Vagina (tissue), 2 donors: ENCODE data around the gene CRMP1. TPM values are rescaled to one million over a fixed set of nuclear protein-coding genes. Genes with fewer than 3 reads are reported as not detected.
A peak's percentile ranks its signal among the peaks of the same experiment; 100 is the strongest.

Experiments used
- DNase-seq, 2 donors: peaks; one replicate each; pipeline ENCODE4 v3.0.0-alpha.2; 2017; ENCODE audit errors: extremely low spot score in 2 of 2
- H3K27ac ChIP-seq: fragments of 200-600 bp; sonication (generic); one replicate; pipeline ENCODE4 v1.5.1; 2019
- H3K27me3 ChIP-seq: fragments of 200-600 bp; sonication (generic); one replicate; pipeline ENCODE4 v1.5.1; 2019
- H3K36me3 ChIP-seq, 2 donors: fragments of 200-600 bp; sonication (generic); one replicate each; pipeline ENCODE4 v1.5.1; 2017 to 2019
- H3K4me1 ChIP-seq: fragments of 200-600 bp; sonication (generic); one replicate; pipeline ENCODE4 v1.5.1; 2019
- H3K4me3 ChIP-seq, 2 donors: fragments of 200-600 bp; sonication (generic); 1 replicate in 1 of 2; 2 replicates in 1 of 2; pipeline ENCODE4 v1.5.1; 2016 to 2019
- H3K9me3 ChIP-seq: fragments of 200-600 bp; sonication (generic); one replicate; pipeline ENCODE4 v1.5.1; 2019
- CTCF ChIP-seq, 3 experiments: fragments of 450-650 bp in 2 of 3; fragments of 200-600 bp in 1 of 3; sonication (generic) in 1 of 3; IDR thresholded peaks; one replicate each; pipeline ENCODE4 v1.5.1; 2017 to 2019; ENCODE audit warnings: antibody characterized with exemption in 3 of 3, mild to moderate bottlenecking in 2 of 3, moderate library complexity in 2 of 3
- POLR2A ChIP-seq, 2 donors: fragments of 450-650 bp; IDR thresholded peaks; one replicate each; pipeline ENCODE4 v1.6.1; 2017; ENCODE audit warnings: antibody characterized with exemption in 2 of 2, mild to moderate bottlenecking in 2 of 2, moderate library complexity in 2 of 2
- POLR2AphosphoS5 ChIP-seq, 2 donors: sonication (generic); formaldehyde crosslinking; IDR thresholded peaks; one replicate each; pipeline ENCODE4 v1.9.0; 2017; ENCODE audit warnings: antibody characterized with exemption in 2 of 2, mild to moderate bottlenecking in 2 of 2, low read depth in 1 of 2; ENCODE audit not compliant: insufficient read depth in 1 of 2
- intact Hi-C: fragments of 100-400 bp; cut with DNase I; formaldehyde crosslinking; loops from one replicate; pipeline ENCODE4 v1.15.1; 2023
- total RNA-seq: library from RNA; depleted of rRNA; stranded (reverse); fragments of >200 nt; gene quantifications from one replicate; pipeline ENCODE4 v1.2.3, GENCODE V29; 2016

The CRMP1 gene
- total RNA-seq, 1 donor from 2014 or later: 3.4 TPM

DNA sequence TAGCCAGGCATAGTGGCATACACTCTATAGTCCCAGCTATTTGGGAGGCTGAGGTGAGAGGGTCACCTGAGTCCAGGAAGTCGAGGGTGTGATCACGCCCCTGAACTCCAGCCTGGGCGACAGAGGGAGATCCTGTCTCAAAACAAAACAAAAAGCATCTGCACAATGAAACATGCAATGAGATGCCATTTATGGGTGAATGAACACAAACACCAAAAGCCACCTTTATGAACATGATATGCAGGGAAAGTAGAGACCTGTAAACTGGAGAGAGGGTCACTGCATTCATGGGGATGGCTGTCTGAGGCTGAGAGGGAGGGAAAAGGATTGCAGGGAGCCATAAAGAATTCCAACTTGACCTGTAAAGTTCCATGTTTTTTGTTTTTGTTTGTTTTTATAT is 111.2 kb downstream of the CRMP1 start:
- intact Hi-C loops: no loop called here
- no peaks in the 10 kb centered on the region for H3K4me1 ChIP-seq
- H3K27me3 ChIP-seq: no peaks in the 10 kb centered on the region
- no peak overlapping the region for H3K4me3 ChIP-seq
- H3K27ac ChIP-seq: no peak overlapping the region
- DNase-seq: no peak
- no peaks in the 10 kb centered on the region for H3K9me3 ChIP-seq
- no peaks in the 10 kb centered on the region for H3K36me3 ChIP-seq
- TF ChIP-seq POLR2AphosphoS5 (IDR thresholded peaks at IDR 0.05; ENCODE audit: insufficient read depth in 1 of 2, low read depth in 1 of 2): no peak
- no peak for TF ChIP-seq CTCF (IDR thresholded peaks at IDR 0.05)
- TF ChIP-seq POLR2A (IDR thresholded peaks at IDR 0.05): no peak

GRCh38 chr4:5780831-5781480 is 111.9 kb downstream of the CRMP1 start:
- H3K4me3 ChIP-seq: no peak overlapping the region
- H3K4me1 ChIP-seq: no peaks in the 10 kb centered on the region
- TF ChIP-seq CTCF (IDR thresholded peaks at IDR 0.05): no peak
- TF ChIP-seq POLR2A (IDR thresholded peaks at IDR 0.05): no peak
- no peak for TF ChIP-seq POLR2AphosphoS5 (IDR thresholded peaks at IDR 0.05; ENCODE audit: insufficient read depth in 1 of 2, low read depth in 1 of 2)
- H3K36me3 ChIP-seq: peaks cover 0 to 5% of the 10 kb centered on the region in 2 donors
- H3K27me3 ChIP-seq: no peaks in the 10 kb centered on the region
- H3K9me3 ChIP-seq: no peaks in the 10 kb centered on the region
- no peak for DNase-seq
- H3K27ac ChIP-seq: no peak overlapping the region
- intact Hi-C loops: no loop called here

DNA sequence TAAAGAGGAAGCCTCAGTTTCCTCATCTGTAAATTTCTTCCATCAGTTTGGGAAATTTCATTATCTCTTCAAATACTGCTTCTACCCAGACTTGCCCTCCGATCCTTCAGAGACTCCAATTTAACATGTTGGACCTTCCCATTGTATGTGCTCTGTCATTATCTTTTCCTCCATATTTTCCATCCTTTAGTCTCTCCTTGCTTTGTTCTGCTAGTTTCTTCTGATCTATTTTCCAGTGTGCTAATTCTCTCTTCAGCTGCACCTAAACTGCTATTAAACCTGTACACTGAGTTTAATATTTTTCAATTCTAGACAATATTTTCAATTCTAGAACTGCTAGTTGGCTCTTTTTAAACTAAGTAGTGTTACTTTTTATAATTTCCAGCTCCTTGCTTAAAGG is 116.4 kb downstream of the CRMP1 start:
- H3K27me3 ChIP-seq: no peaks in the 10 kb centered on the region
- intact Hi-C loops: no loop called here

GRCh38 chr4:5774416-5775036 is 118.4 kb downstream of the CRMP1 start:
- intact Hi-C loops: no loop called here
- H3K27me3 ChIP-seq: no peaks in the 10 kb centered on the region
- H3K9me3 ChIP-seq: no peaks in the 10 kb centered on the region
- peaks cover 0 to 7% of the 10 kb centered on the region in 2 donors for H3K36me3 ChIP-seq
- no peak for DNase-seq
- no peak overlapping the region for H3K4me3 ChIP-seq
- TF ChIP-seq POLR2AphosphoS5 (IDR thresholded peaks at IDR 0.05; ENCODE audit: insufficient read depth in 1 of 2, low read depth in 1 of 2): no peak
- TF ChIP-seq CTCF (IDR thresholded peaks at IDR 0.05): no peak
- no peak for TF ChIP-seq POLR2A (IDR thresholded peaks at IDR 0.05)
- H3K27ac ChIP-seq: no peak overlapping the region
- peaks cover 16% of the 10 kb centered on the region for H3K4me1 ChIP-seq

More for the DNA sequence above, 116.4 kb downstream of the CRMP1 start:
- Histone ChIP-seq H3K27ac (no peak overlapping the region), H3K36me3 (peaks cover 0 to 7% of the 10 kb centered on the region in 2 donors), H3K9me3 (no peaks in the 10 kb centered on the region), H3K4me1 (peaks cover 16% of the 10 kb centered on the region), H3K4me3 (no peak overlapping the region)
- DNase-seq: no peak
- TF ChIP-seq POLR2A (IDR thresholded peaks at IDR 0.05) (no peak), POLR2AphosphoS5 (IDR thresholded peaks at IDR 0.05; ENCODE audit: insufficient read depth in 1 of 2, low read depth in 1 of 2) (no peak), CTCF (IDR thresholded peaks at IDR 0.05) (no peak)

GRCh38 chr4:5773271-5773555 is 119.7 kb downstream of the CRMP1 start:
- TF ChIP-seq POLR2AphosphoS5 (IDR thresholded peaks at IDR 0.05; ENCODE audit: insufficient read depth in 1 of 2, low read depth in 1 of 2) (peak in 1 of 2 donors; percentile 17), POLR2A (IDR thresholded peaks at IDR 0.05) (no peak), CTCF (IDR thresholded peaks at IDR 0.05) (no peak)
- intact Hi-C loops: no loop called here
- H3K36me3 ChIP-seq: peaks cover 0 to 7% of the 10 kb centered on the region in 2 donors

More at GRCh38 chr4:5773271-5773555, 119.7 kb downstream of the CRMP1 start:
- H3K4me3 ChIP-seq: no peak overlapping the region
- H3K27me3 ChIP-seq: no peaks in the 10 kb centered on the region
- H3K27ac ChIP-seq: no peak overlapping the region
- H3K9me3 ChIP-seq: no peaks in the 10 kb centered on the region
- no peak for DNase-seq
- H3K4me1 ChIP-seq: peaks cover 16% of the 10 kb centered on the region
